Common myeloid progenitor, CD34-positive (primary cell): Measurements from ENCODE around the gene ADCY9.
A peak's percentile ranks its signal among the peaks of the same experiment; 100 is the strongest.

Experiments used
- CTCF ChIA-PET: fragments of 350-600 bp; sonication (Branson Sonifier 250); formaldehyde crosslinking; loops from one replicate; lab custom pipeline; 2021; ENCODE audit warnings: antibody characterized with exemption; lab: Charles Lee
- POLR2A ChIA-PET: fragments of 350-600 bp; sonication (Branson Sonifier 250); formaldehyde crosslinking; loops from one replicate; lab custom pipeline; 2021; ENCODE audit warnings: antibody characterized with exemption; lab: Charles Lee
- DNase-seq, 3 donors: peaks; one replicate each; pipeline versions ENCODE4 v3.0.0 to v3.0.0-alpha.2; 2013
- H3K27ac ChIP-seq, 2 experiments: 1 replicate in 1 of 2; 2 replicates in 1 of 2; pipeline ENCODE4 v1.7.0; 2013; ENCODE audit warnings: inconsistent platforms in 2 of 2, low read length in 2 of 2, mild to moderate bottlenecking in 2 of 2, low read depth in 1 of 2, moderate library complexity in 1 of 2; ENCODE audit not compliant: severe bottlenecking in 2 of 2, insufficient read depth in 1 of 2, poor library complexity in 1 of 2
- H3K27me3 ChIP-seq, 5 experiments: replicated peaks in 2 of 5; 1 replicate in 3 of 5; 2 replicates in 2 of 5; pipeline versions ENCODE4 v1.6.1 to v1.7.0; 2013; ENCODE audit warnings: low read length in 4 of 5, mild to moderate bottlenecking in 2 of 5, moderate library complexity in 2 of 5, inconsistent platforms in 1 of 5; ENCODE audit not compliant: insufficient read depth in 5 of 5, control insufficient read depth in 4 of 5
- H3K36me3 ChIP-seq, 4 experiments: 1 replicate in 2 of 4; 2 replicates in 2 of 4; pipeline versions ENCODE4 v1.6.1 to v1.7.0; 2013; ENCODE audit warnings: low read length in 3 of 4, control low read depth in 1 of 4, mild to moderate bottlenecking in 1 of 4; ENCODE audit not compliant: control insufficient read depth in 4 of 4, insufficient read depth in 4 of 4
- H3K4me1 ChIP-seq, 4 experiments: 1 replicate in 3 of 4; 2 replicates in 1 of 4; pipeline versions ENCODE4 v1.6.1 to v1.7.1; 2013; ENCODE audit warnings: low read length in 3 of 4, mild to moderate bottlenecking in 3 of 4, control low read depth in 1 of 4, inconsistent platforms in 1 of 4, moderate library complexity in 1 of 4; ENCODE audit not compliant: control insufficient read depth in 4 of 4, insufficient read depth in 4 of 4; ENCODE audit errors: control extremely low read depth in 1 of 4
- H3K4me3 ChIP-seq, 7 experiments: 1 replicate in 4 of 7; 2 replicates in 3 of 7; pipeline versions ENCODE4 v1.5.1 to v1.7.0; 2013; ENCODE audit warnings: mild to moderate bottlenecking in 7 of 7, low read length in 6 of 7, moderate library complexity in 6 of 7, inconsistent platforms in 2 of 7, low read depth in 2 of 7, control low read depth in 1 of 7; ENCODE audit not compliant: insufficient read depth in 4 of 7, control insufficient read depth in 1 of 7; ENCODE audit errors: extremely low read depth in 1 of 7
- H3K9me3 ChIP-seq, 5 experiments: 1 replicate in 4 of 5; 2 replicates in 1 of 5; pipeline versions ENCODE4 v1.6.1 to v1.7.1; 2013; ENCODE audit warnings: low read length in 4 of 5, mild to moderate bottlenecking in 2 of 5, inconsistent platforms in 1 of 5, low read depth in 1 of 5, moderate library complexity in 1 of 5; ENCODE audit not compliant: control insufficient read depth in 4 of 5, insufficient read depth in 2 of 5; ENCODE audit errors: control extremely low read depth in 1 of 5
- WGBS: methylation state at CpG from one replicate; pipeline ENCODE4 v1.1.5; 2013; ENCODE audit not compliant: insufficient coverage; 5-methylcytosine and 5-hydroxymethylcytosine counted together

ADCY9 gene

GRCh38 chr16:4113358-4114256 lies 2.6 kb downstream of the ADCY9 start:
- no peak overlapping the region for H3K4me3 ChIP-seq
- CTCF ChIA-PET, result no interaction called here
- no peak overlapping the region for H3K27ac ChIP-seq
- WGBS, result 95% methylated on average over 32 of the region's 34 CpGs
- POLR2A ChIA-PET, result no interaction called here
- no peak for DNase-seq
- H3K36me3 ChIP-seq, result no peaks in the 10 kb centered on the region
- H3K9me3 ChIP-seq, result no peaks in the 10 kb centered on the region
- peaks cover 0 to 15% (median 12%) of the 10 kb centered on the region in 4 experiments for H3K4me1 ChIP-seq
- H3K27me3 ChIP-seq, result peaks cover 0 to 8% (median 2%) of the 10 kb centered on the region in 5 experiments

DNA sequence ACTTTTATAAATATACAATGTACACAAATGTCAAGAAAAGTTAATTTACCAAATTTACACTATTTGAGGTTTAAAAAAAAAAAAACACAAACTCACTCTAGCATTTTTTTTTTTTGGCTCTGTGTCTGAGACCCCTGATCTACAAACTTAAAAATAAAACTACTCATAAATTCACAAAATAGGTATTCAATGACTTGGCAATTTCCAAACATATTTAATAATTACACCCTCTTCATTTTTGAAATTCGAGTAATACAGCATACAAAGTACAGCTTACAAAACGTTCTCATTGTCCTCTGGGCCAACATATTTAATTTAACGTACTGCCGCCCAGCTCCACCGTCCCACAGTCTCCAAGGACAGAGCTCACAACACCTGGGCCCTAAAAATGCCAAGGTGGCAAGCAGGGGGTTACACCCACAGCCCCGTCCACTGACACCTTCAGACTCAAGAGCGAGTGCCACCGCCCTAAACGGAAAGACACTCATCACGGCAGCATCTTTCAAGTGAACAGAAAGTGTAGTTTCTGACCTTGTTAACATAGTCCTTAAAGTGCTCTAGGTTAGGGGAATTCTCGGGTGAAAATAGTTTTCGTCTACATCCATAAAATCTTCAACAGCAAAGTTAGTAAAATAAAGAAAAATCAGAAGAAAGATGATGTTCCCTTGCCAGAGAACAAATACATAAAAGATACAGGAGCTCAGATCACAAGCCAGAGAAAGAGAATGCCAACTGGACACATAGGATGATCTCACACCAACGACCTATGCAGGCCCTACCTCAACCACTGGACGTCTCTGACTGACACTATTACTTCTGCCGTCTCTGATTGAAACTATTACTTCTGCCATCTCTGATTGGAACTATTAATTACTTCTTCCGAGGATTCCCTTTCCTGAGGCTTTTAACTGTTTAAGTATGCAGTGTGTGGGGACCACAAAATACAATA lies 4.2 kb downstream of the ADCY9 start:
- H3K36me3 ChIP-seq, result no peaks in the 10 kb centered on the region
- WGBS, result 93% methylated on average over 11 of the region's 16 CpGs
- H3K27me3 ChIP-seq, result peaks cover 0 to 7% (median 0%) of the 10 kb centered on the region in 5 experiments
- H3K4me3 ChIP-seq, result peak overlapping the region in 1 of 7 experiments; percentile 24
- peaks cover 0 to 13% (median 11%) of the 10 kb centered on the region in 4 experiments for H3K4me1 ChIP-seq
- POLR2A ChIA-PET, result no interaction called here
- DNase-seq, result no peak
- no peaks in the 10 kb centered on the region for H3K9me3 ChIP-seq
- H3K27ac ChIP-seq, result no peak overlapping the region
- CTCF ChIA-PET, result interaction anchor here (0.8 to 1.0 kb wide), 3 partner anchors 53 to 129 kb away, joined by 3 read pairs; no protein-coding TSS in a partner anchor

DNA sequence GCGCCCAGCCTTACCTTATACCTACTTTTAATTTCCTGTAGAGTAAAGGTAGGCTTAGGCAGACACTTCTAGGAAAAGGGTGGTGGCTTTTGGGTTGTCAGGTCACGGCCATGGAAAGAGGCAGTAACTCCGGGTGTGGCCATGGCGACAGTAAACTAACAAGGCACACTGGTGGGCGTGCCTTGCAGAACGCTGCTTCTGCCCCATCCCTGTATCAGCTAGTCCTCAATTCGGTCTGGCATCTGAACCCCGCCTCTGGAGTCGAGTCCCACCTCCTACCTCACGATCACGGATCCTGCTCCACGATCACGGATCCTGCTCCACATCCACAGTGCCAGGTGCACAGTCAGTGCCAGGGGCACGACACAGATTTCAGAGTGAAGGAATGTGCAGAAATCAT lies 5.6 kb downstream of the ADCY9 start:
- Histone ChIP-seq H3K9me3 (no peaks in the 10 kb centered on the region), H3K27ac (no peak overlapping the region), H3K4me3 (no peak overlapping the region), H3K36me3 (no peaks in the 10 kb centered on the region), H3K4me1 (peaks cover 0 to 9% (median 5%) of the 10 kb centered on the region in 4 experiments), H3K27me3 (peaks cover 0 to 7% (median 0%) of the 10 kb centered on the region in 5 experiments)
- DNase-seq, result no peak
- ChIA-PET POLR2A (no interaction called here), CTCF (no interaction called here)
- WGBS, result 98% methylated on average over 14 of the region's 14 CpGs

DNA sequence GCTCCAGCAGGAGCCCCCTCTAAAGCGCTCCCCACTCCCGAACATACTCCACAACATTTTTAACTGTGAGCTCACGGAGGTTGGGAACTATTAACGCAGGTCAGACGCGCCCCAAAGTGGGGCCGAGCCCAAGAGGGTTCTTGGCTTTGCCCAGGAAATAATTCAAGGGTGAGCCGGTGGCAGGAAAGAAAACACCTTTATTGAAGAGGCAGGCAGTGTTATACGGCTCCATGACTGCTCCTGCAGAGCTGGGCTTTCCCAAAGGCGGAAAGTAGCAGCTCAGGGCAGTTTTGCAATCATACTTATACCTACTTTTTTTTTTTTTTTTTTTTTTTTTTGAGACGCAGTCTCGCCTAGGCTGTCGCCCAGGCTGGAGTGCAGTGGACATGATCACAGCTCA lies 6.2 kb downstream of the ADCY9 start:
- ChIA-PET CTCF (no interaction called here), POLR2A (no interaction called here)
- no peak for DNase-seq
- Histone ChIP-seq H3K4me1 (peaks cover 0 to 2% (median under 1%) of the 10 kb centered on the region in 4 experiments), H3K27me3 (peaks cover 0 to 5% (median 0%) of the 10 kb centered on the region in 5 experiments), H3K36me3 (no peaks in the 10 kb centered on the region), H3K4me3 (no peak overlapping the region), H3K27ac (no peak overlapping the region), H3K9me3 (no peaks in the 10 kb centered on the region)
- WGBS, result 94% methylated on average over 9 of the region's 13 CpGs

- DNase-seq, result no peak
- H3K9me3 ChIP-seq, result no peaks in the 10 kb centered on the region
- H3K36me3 ChIP-seq, result no peaks in the 10 kb centered on the region
- 90% methylated on average over 8 of the region's 11 CpGs for WGBS
- no peaks in the 10 kb centered on the region for H3K27me3 ChIP-seq
- H3K4me1 ChIP-seq, result no peaks in the 10 kb centered on the region
- no peak overlapping the region for H3K27ac ChIP-seq
- no peak overlapping the region for H3K4me3 ChIP-seq
- ChIA-PET POLR2A (interaction anchor here (0.6 kb wide), 1 partner anchor 38 kb away, joined by 3 read pairs; no protein-coding TSS in a partner anchor), CTCF (interaction anchor here (0.7 kb wide), 1 partner anchor 23 kb away, joined by 3 read pairs; no protein-coding TSS in a partner anchor)
These were observed 6.9 kb downstream of the ADCY9 start for GRCh38 chr16:4109250-4109736.

DNA sequence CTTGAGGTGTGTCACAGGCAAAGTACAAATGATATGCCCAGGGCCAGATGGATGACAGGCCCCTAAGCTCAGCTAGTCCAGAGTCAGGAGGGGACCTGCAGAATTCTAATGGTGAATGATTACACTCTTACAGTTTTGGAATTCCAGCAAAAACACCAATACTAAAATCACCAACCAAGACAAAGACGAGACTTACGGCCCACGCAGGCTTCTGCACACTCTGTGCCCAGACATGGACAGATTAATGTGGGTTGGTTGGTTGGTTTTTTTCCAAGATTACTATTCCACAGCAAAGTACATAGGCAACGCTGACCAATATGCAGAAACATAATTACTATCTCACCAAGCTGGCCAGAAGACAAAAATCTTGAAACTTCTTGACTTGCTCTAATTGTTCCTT lies 9.7 kb downstream of the ADCY9 start:
- Histone ChIP-seq H3K36me3 (no peaks in the 10 kb centered on the region), H3K4me1 (no peaks in the 10 kb centered on the region), H3K27ac (no peak overlapping the region), H3K4me3 (no peak overlapping the region), H3K27me3 (no peaks in the 10 kb centered on the region), H3K9me3 (no peaks in the 10 kb centered on the region)
- WGBS, result 100% methylated on average over 1 of the region's 4 CpGs
- CTCF ChIA-PET, result no interaction called here
- POLR2A ChIA-PET, result no interaction called here
- no peak for DNase-seq
